Mammary epithelial cell (primary cell): Measurements from ENCODE around the gene IMMP2L.

Experiments used
- CTCF ChIP-seq, 2 donors: IDR thresholded peaks in 1 of 2; conservative IDR thresholded peaks in 1 of 2; 2 replicates each; pipeline ENCODE4 v1.5.1; 2011 to 2012; ENCODE audit warnings: inconsistent platforms in 2 of 2, low read length in 2 of 2, mild to moderate bottlenecking in 2 of 2, control low read depth in 1 of 2, low read depth in 1 of 2; ENCODE audit not compliant: insufficient read depth in 1 of 2; ENCODE audit errors: extremely low read depth in 1 of 2
- EZH2 ChIP-seq: IDR thresholded peaks from 2 replicates; pipeline ENCODE4 v1.6.1; 2012; ENCODE audit warnings: low read length, inconsistent platforms, borderline replicate concordance

DNA sequence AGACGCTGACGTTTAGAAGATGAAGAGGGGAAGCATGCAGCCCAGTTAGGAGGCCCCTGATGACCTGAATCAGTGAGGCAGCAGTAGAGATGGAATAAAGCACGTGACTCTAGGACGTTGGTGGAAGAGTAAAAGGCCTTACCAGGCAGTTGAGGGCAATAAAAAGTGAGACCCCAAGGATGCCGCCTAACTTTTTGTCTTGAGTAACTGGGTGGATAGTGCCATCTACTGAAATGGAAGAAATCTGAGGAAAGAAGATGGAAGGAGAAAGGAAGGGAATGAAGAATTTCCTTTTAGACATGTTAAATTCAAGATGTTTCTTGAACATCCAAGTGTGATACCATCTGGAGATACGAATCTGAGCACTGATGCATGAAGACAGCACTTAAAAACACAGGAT is 691.4 kb downstream of the IMMP2L start:
- no peak for TF ChIP-seq CTCF (conservative IDR thresholded peaks at IDR 0.05 in 1 of 2, IDR thresholded peaks at IDR 0.05 in 1 of 2; ENCODE audit: extremely low read depth in 1 of 2, insufficient read depth in 1 of 2, low read depth in 1 of 2, low read length in 2 of 2)
- no peak for TF ChIP-seq EZH2
